Measurements from ENCODE around the gene GPR162.

The GPR162 gene

DNA sequence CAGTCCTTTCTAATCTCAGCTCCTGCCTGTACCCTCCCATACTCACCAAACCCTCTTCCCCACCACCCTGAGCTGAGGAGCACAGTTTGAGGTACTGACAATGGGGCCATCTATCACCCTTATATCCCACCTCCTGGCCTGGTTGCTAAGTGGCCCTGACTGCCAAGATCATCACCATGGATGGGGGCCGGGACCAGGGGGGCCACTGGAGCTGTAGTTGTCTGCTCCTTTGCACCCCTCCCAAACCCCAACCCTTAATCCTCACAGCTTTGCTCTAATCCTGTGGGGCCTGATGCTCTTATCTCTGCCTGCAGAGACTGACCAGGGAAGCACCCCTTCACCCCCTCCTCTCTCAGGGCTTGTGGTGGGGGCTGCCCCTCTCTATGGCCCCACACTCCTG lies 18.7 kb downstream of the GPR162 start:
- TF ChIP-seq, protein P1, sequence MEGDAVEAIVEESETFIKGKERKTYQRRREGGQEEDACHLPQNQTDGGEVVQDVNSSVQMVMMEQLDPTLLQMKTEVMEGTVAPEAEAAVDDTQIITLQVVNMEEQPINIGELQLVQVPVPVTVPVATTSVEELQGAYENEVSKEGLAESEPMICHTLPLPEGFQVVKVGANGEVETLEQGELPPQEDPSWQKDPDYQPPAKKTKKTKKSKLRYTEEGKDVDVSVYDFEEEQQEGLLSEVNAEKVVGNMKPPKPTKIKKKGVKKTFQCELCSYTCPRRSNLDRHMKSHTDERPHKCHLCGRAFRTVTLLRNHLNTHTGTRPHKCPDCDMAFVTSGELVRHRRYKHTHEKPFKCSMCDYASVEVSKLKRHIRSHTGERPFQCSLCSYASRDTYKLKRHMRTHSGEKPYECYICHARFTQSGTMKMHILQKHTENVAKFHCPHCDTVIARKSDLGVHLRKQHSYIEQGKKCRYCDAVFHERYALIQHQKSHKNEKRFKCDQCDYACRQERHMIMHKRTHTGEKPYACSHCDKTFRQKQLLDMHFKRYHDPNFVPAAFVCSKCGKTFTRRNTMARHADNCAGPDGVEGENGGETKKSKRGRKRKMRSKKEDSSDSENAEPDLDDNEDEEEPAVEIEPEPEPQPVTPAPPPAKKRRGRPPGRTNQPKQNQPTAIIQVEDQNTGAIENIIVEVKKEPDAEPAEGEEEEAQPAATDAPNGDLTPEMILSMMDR (conservative IDR thresholded peaks at IDR 0.05; ENCODE audit: control insufficient read depth, insufficient read depth, low read depth, low read length), result no peak
- H3K4me3 ChIP-seq (ENCODE audit: control insufficient read depth, low read depth, low read length), result no peak overlapping the region
- DNase-seq (ENCODE audit: low read depth), result no peak

DNA sequence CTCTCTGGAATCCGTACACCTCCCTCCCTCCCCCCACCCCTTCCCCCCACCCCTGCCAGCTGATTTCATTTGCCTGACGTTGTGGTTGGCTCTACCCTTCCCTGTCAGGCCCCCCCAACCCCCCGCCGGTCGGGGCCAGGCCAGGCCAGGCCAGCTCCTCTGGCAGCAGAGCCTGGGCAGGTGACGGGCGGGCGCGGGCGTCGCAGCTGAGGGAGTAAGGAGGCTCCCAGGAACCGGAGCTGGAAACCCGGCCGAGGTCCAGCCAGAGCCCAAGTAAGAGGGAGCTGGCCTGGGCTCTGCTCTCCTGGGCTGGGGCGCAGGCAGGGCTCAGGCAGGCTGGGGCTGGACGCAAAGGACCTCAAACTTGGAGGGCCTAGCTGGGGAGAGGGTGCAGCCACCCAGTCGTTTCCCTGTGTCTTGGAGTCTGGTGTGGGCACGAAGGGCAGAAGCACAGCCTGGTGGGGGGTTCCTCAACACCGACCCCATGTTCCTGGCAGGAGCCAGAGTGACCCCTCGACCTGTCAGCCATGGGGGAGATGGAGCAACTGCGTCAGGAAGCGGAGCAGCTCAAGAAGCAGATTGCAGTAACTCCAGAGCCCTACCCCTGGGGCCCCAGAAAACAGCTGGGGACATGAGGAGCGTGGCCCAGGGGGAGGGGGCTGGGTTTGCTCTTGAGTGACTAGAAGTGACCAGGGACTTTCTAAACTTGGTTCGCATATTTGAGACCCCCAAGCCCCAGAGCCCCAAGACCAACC lies 19.3 kb downstream of the GPR162 start, which contains the start of gene GNB3:
Gene GNB3 (plus strand): TSS at position 165 of the 755 bp plus-strand sequence. CDS start 363 bp downstream, at position 528.
- H3K4me3 ChIP-seq (ENCODE audit: control insufficient read depth, low read depth, low read length), result no peak within 1 kb of the TSS
- DNase-seq (ENCODE audit: low read depth), result no peak
- TF ChIP-seq, protein P1 (conservative IDR thresholded peaks at IDR 0.05; ENCODE audit: control insufficient read depth, insufficient read depth, low read depth, low read length), result no peak

DNA sequence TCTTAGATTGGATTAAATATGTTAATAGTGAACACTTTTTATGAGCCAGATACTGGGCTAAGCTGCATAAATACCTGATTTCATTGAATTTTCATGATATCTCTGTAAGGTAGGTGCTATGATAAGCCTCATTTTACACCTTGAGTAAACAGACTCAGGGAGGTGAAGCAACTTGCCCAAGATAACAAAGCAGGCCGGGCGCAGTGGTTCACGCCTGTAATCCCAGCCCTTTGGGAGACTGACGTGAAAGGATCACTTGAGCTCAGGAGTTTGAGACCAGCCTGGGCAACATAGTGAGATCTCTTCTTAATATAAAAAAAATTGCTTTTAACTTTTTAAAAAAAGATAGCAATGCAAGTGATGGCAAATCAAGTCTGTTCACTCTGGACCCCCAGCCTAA lies 20.5 kb downstream of the GPR162 start:
- TF ChIP-seq, protein P1 (conservative IDR thresholded peaks at IDR 0.05; ENCODE audit: control insufficient read depth, insufficient read depth, low read depth, low read length), result no peak
- no peak overlapping the region for H3K4me3 ChIP-seq (ENCODE audit: control insufficient read depth, low read depth, low read length)
- DNase-seq (ENCODE audit: low read depth), result no peak

DNA sequence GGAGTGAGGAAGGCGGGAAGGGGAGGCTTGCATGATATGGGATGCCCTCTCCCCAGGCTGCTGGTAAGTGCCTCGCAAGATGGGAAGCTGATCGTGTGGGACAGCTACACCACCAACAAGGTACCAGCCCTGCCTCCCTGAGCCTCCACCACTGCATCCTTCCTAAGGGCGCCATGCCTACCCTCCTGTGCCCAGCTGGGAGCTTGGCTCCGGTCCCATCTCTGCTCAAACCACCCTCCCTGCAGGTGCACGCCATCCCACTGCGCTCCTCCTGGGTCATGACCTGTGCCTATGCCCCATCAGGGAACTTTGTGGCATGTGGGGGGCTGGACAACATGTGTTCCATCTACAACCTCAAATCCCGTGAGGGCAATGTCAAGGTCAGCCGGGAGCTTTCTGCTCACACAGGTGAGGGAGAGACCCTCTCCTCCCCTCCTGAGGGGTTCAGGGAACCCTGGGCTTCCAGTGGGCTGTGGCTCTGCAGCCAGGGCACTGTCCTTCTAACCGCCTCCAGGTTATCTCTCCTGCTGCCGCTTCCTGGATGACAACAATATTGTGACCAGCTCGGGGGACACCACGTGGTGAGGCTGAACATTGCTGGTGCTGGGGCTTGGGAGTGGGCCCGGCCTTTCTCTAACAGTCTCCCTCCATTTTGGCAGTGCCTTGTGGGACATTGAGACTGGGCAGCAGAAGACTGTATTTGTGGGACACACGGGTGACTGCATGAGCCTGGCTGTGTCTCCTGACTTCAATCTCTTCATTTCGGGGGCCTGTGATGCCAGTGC lies 21.7 kb downstream of the GPR162 start:
- TF ChIP-seq, protein P1 (conservative IDR thresholded peaks at IDR 0.05; ENCODE audit: control insufficient read depth, insufficient read depth, low read depth, low read length), result no peak
- no peak overlapping the region for H3K4me3 ChIP-seq (ENCODE audit: control insufficient read depth, low read depth, low read length)
- DNase-seq (ENCODE audit: low read depth), result no peak

DNA sequence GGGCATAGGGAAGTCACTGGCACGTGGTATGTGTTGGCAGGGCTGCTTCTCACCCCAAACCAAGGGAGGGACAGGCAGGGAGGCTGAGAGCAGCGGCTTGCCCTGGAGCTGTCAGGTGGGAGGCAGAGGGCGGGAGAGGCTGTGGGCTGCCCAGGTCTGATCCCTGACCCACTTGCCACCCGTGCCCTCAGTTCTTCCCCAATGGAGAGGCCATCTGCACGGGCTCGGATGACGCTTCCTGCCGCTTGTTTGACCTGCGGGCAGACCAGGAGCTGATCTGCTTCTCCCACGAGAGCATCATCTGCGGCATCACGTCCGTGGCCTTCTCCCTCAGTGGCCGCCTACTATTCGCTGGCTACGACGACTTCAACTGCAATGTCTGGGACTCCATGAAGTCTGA lies 23.8 kb downstream of the GPR162 start:
- no peak overlapping the region for H3K4me3 ChIP-seq (ENCODE audit: control insufficient read depth, low read depth, low read length)
- no peak for DNase-seq (ENCODE audit: low read depth)
- TF ChIP-seq, protein P1 (conservative IDR thresholded peaks at IDR 0.05; ENCODE audit: control insufficient read depth, insufficient read depth, low read depth, low read length), result no peak

DNA sequence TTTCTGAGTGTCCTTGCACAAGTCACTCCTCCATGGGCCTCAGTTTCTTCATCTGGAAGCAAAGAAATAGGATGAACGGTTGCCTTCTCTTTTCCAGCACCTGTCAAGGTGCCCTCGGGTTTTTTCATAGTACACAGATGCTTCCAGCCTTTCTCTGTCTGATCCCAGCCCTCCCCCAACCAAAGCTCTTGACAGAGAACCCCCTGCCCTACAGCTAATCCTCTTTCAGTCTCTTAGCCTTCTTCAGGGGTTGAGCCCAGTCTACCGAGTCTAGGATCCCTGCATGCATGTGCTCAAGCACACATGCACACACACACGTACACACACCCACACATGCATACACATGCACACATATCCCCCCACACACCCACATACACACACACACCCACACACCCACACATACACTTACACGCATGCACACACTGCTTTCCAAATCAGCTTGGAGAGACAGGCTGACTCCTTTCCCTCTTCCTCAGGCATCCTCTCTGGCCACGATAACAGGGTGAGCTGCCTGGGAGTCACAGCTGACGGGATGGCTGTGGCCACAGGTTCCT lies 24.8 kb downstream of the GPR162 start:
- no peak for DNase-seq (ENCODE audit: low read depth)
- H3K4me3 ChIP-seq (ENCODE audit: control insufficient read depth, low read depth, low read length), result no peak overlapping the region
- TF ChIP-seq, protein P1 (conservative IDR thresholded peaks at IDR 0.05; ENCODE audit: control insufficient read depth, insufficient read depth, low read depth, low read length), result no peak

Measured in fibroblast of mammary gland (primary cell).